HEK293 (cell line): Measurements from ENCODE around the gene SYTL1.

Experiments used
- CTCF ChIA-PET: fragments of 350-600 bp; formaldehyde crosslinking; extraction: SDS; loops from one replicate; lab custom pipeline; 2021; ENCODE audit warnings: antibody characterized with exemption; lab: Yijun Ruan, JAX
- POLR2A ChIA-PET: fragments of 300-600 bp; formaldehyde crosslinking; extraction: SDS; loops from one replicate; lab custom pipeline; 2020; ENCODE audit warnings: antibody characterized with exemption, inconsistent platforms; lab: Yijun Ruan, JAX
- H3K27ac ChIP-seq: fragments of 200-500 bp; sonication (Bioruptor generic); 2 replicates; pipeline ENCODE4 v1.5.1; 2014; ENCODE audit warnings: low read depth, low read length, control low read depth, inconsistent platforms; ENCODE audit errors: extremely low read depth
- H3K36me3 ChIP-seq, 2 experiments: fragments of 200-500 bp in 1 of 2; sonication (Bioruptor generic) in 1 of 2; 1 replicate in 1 of 2; 2 replicates in 1 of 2; pipeline ENCODE4 v1.5.1; 2014 to 2017; ENCODE audit warnings: inconsistent platforms in 2 of 2, low read length in 2 of 2; ENCODE audit not compliant: control insufficient read depth in 2 of 2, insufficient read depth in 1 of 2
- H3K4me1 ChIP-seq: fragments of 200-500 bp; sonication (Bioruptor generic); 2 replicates; pipeline ENCODE4 v1.5.1; 2014; ENCODE audit warnings: mild to moderate bottlenecking, low read length, inconsistent platforms; ENCODE audit not compliant: control insufficient read depth, insufficient read depth
- H3K4me3 ChIP-seq: 2 replicates; pipeline ENCODE4 v1.5.1; 2011; ENCODE audit warnings: low read depth, mild to moderate bottlenecking, control low read depth, low read length, moderate library complexity
- H3K9me3 ChIP-seq: fragments of 200-500 bp; sonication (Bioruptor generic); 2 replicates; pipeline ENCODE4 v1.5.1; 2014; ENCODE audit warnings: low read depth, low read length, inconsistent platforms; ENCODE audit not compliant: control insufficient read depth, insufficient read depth
- KLF1 ChIP-seq: fragments of 450-650 bp; formaldehyde crosslinking; IDR thresholded peaks from 2 replicates; pipeline ENCODE4 v1.5.1; 2016; ENCODE audit warnings: missing biosample characterization, missing genetic modification characterization
- TSHZ1 ChIP-seq: fragments of 450-650 bp; formaldehyde crosslinking; IDR thresholded peaks from 2 replicates; pipeline ENCODE4 v1.5.1; 2016; ENCODE audit warnings: missing biosample characterization, missing genetic modification characterization, borderline replicate concordance
- ZSCAN4 ChIP-seq: fragments of 450-650 bp; formaldehyde crosslinking; IDR thresholded peaks from 2 replicates; pipeline ENCODE4 v1.5.1; 2017; ENCODE audit warnings: missing biosample characterization, missing genetic modification characterization

Gene SYTL1

GRCh38 chr1:27402349-27402754, 60.5 kb downstream of the SYTL1 start (continued):
- TF ChIP-seq TSHZ1 (tag by site-specific recombination) (no peak), KLF1 (tag by site-specific recombination) (0 out of 2 replicates have a peak, but pooled peaks have one; percentile 37)

GRCh38 chr1:27403065-27403726, 61.4 kb downstream of the SYTL1 start:
- peaks cover 0 to 28% of the 10 kb centered on the region in 2 experiments; a peak in 1 of 3 replicates for H3K36me3 ChIP-seq
- no peaks in the 10 kb centered on the region for H3K4me1 ChIP-seq
- no peak for TF ChIP-seq ZSCAN4
- ChIA-PET POLR2A (no interaction called here), CTCF (interaction anchor here (0.8 to 2.7 kb wide), 3 partner anchors 154 to 205 kb away, joined by 3 to 13 read pairs (median 4); no protein-coding TSS in a partner anchor)
- H3K27ac ChIP-seq, result no peak overlapping the region
- H3K4me3 ChIP-seq, result no peak overlapping the region
- no peaks in the 10 kb centered on the region for H3K9me3 ChIP-seq
